Keratinocyte (primary cell): ENCODE measurements around the gene TBCE. TPM values are rescaled to one million over a fixed set of nuclear protein-coding genes. Genes with fewer than 3 reads are reported as not detected.

ENCODE experiments used
- DNase-seq: peaks from one replicate; pipeline ENCODE4 v3.0.0-alpha.2; 2011; ENCODE audit warnings: low read depth, missing footprints, low spot score
- FAIRE-seq: peaks from 2 replicates; lab custom pipeline; 2011; peaks lifted over from hg19 to GRCh38; lab: Jason Lieb, UNC
- H2AFZ ChIP-seq: 2 replicates; pipeline ENCODE4 v1.6.0; 2012; ENCODE audit warnings: low read length, control low read depth, inconsistent platforms; ENCODE audit not compliant: control insufficient read depth
- H3K27ac ChIP-seq: 2 replicates; pipeline ENCODE4 v1.5.1; 2011; ENCODE audit warnings: low read length; ENCODE audit not compliant: control insufficient read depth, insufficient read depth
- H3K27me3 ChIP-seq: 3 replicates; pipeline ENCODE4 v1.6.0; 2011; ENCODE audit warnings: low read length; ENCODE audit not compliant: control insufficient read depth, insufficient read depth; ENCODE audit errors: extremely low read depth
- H3K36me3 ChIP-seq, 2 experiments: 2 replicates in 1 of 2; 3 replicates in 1 of 2; pipeline ENCODE4 v1.5.1; 2011; ENCODE audit warnings: low read length in 2 of 2, mild to moderate bottlenecking in 1 of 2; ENCODE audit not compliant: control insufficient read depth in 2 of 2, insufficient read depth in 2 of 2; ENCODE audit errors: extremely low read depth in 1 of 2
- H3K4me1 ChIP-seq: 3 replicates; pipeline ENCODE4 v1.5.1; 2011; ENCODE audit warnings: low read length; ENCODE audit not compliant: control insufficient read depth, insufficient read depth; ENCODE audit errors: extremely low read depth
- H3K4me2 ChIP-seq: 3 replicates; pipeline ENCODE4 v1.6.0; 2011; ENCODE audit warnings: low read depth, low read length; ENCODE audit not compliant: control insufficient read depth, insufficient read depth; ENCODE audit errors: extremely low read depth
- H3K4me3 ChIP-seq, 3 experiments: fragments of 200-600 bp in 1 of 3; sonication (generic) in 1 of 3; 2 replicates in 2 of 3; 3 replicates in 1 of 3; pipeline ENCODE4 v1.5.1; 2011 to 2016; ENCODE audit warnings: low read length in 3 of 3, mild to moderate bottlenecking in 3 of 3, control low read depth in 2 of 3, inconsistent platforms in 1 of 3, low read depth in 1 of 3, mixed read lengths in 1 of 3, mixed run types in 1 of 3, moderate library complexity in 1 of 3; ENCODE audit not compliant: control insufficient read depth in 2 of 3, insufficient read depth in 2 of 3; ENCODE audit errors: extremely low read depth in 1 of 3
- H3K79me2 ChIP-seq: 2 replicates; pipeline ENCODE4 v1.6.0; 2012; ENCODE audit warnings: low read length; ENCODE audit not compliant: control insufficient read depth, insufficient read depth
- H3K9ac ChIP-seq: 3 replicates; pipeline ENCODE4 v1.6.0; 2011; ENCODE audit warnings: low read length; ENCODE audit not compliant: control insufficient read depth, insufficient read depth; ENCODE audit errors: extremely low read depth
- H3K9me1 ChIP-seq: 3 replicates; pipeline ENCODE4 v1.6.0; 2011; ENCODE audit warnings: low read length; ENCODE audit not compliant: control insufficient read depth, insufficient read depth; ENCODE audit errors: extremely low read depth
- H3K9me3 ChIP-seq: 2 replicates; pipeline ENCODE4 v1.5.1; 2012; ENCODE audit warnings: low read depth, low read length; ENCODE audit not compliant: control insufficient read depth
- H4K20me1 ChIP-seq: 3 replicates; pipeline ENCODE4 v1.6.0; 2011; ENCODE audit warnings: low read length; ENCODE audit not compliant: control insufficient read depth, insufficient read depth; ENCODE audit errors: extremely low read depth
- EZH2 ChIP-seq: IDR thresholded peaks from one replicate; pipeline ENCODE4 v1.6.1; 2012; ENCODE audit warnings: inconsistent platforms, mild to moderate bottlenecking, low read length, moderate library complexity
- dilution Hi-C: fragments of 300-500 bp; cut with MboI; formaldehyde crosslinking; loops from one replicate; pipeline ENCODE4 v1.7.0; 2020; ENCODE audit warnings: low sequenced_read_pairs; ENCODE audit not compliant: extremely low pct_ligation_motif_present
- polyA plus RNA-seq, 5 experiments: library from polyadenylated mRNA; depleted of rRNA in 3 of 5; stranded (reverse) in 3 of 5; stranded (forward) in 1 of 5; unstranded in 1 of 5; fragments of >200 nt; gene quantifications; 1 replicate in 1 of 5; 2 replicates in 3 of 5; 3 replicates in 1 of 5; pipeline versions ENCODE4 v1.2.1 to v1.2.3, GENCODE V29; 2011 to 2012; ENCODE audit warnings: missing spikeins in 2 of 5, low read depth in 1 of 5, low replicate concordance in 1 of 5
- TF ChIP-seq, protein P1 (sequence below), 3 experiments: IDR thresholded peaks in 1 of 3; conservative IDR thresholded peaks in 1 of 3; optimal IDR thresholded peaks in 1 of 3; 2 replicates in 2 of 3; 3 replicates in 1 of 3; pipeline versions ENCODE3 to v1.5.1; 2011; ENCODE audit warnings: low read length in 3 of 3, mild to moderate bottlenecking in 3 of 3, moderate library complexity in 2 of 3, control low read depth in 1 of 3, inconsistent platforms in 1 of 3; ENCODE audit not compliant: insufficient read depth in 2 of 3; ENCODE audit errors: extremely low read depth in 1 of 3

The TBCE gene
- polyA plus RNA-seq, 1 donor (not counting 4 experiments of a cell fraction or from before 2014, with no cell fraction given): 27.5 TPM

DNA sequence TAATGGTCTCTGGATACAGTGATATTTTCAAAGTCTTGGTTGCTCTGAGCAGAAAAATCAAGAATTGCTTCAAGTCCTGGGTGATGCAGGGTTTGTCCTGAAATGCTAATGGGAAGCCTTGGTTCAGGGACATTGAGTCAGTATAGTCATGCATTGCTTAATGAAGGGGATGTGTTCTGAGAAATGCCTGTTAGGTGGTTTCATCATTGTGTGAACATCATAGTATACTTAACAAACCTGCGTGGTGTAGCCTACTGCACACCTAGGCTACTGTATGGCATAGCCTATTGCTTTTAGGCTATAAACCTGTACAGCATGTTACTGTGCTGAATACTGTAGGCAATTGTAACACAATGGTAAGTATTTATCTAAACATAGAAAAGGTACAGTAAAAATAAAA is 36.4 kb downstream of the TBCE start:
- no peak for DNase-seq
- dilution Hi-C loops: no loop called here
- Histone ChIP-seq H3K4me2 (no peak overlapping the region), H3K9ac (no peak overlapping the region), H3K4me1 (peaks cover 24% of the 10 kb centered on the region), H3K36me3 (no peaks in the 10 kb centered on the region), H4K20me1 (no peaks in the 10 kb centered on the region), H3K27me3 (no peaks in the 10 kb centered on the region), H3K79me2 (peaks cover 18% of the 10 kb centered on the region), H2AFZ (no peak overlapping the region), H3K9me3 (no peaks in the 10 kb centered on the region), H3K9me1 (no peaks in the 10 kb centered on the region), H3K27ac (peak overlapping the region; percentile 8), H3K4me3 (no peak overlapping the region)
- TF ChIP-seq, protein P1, sequence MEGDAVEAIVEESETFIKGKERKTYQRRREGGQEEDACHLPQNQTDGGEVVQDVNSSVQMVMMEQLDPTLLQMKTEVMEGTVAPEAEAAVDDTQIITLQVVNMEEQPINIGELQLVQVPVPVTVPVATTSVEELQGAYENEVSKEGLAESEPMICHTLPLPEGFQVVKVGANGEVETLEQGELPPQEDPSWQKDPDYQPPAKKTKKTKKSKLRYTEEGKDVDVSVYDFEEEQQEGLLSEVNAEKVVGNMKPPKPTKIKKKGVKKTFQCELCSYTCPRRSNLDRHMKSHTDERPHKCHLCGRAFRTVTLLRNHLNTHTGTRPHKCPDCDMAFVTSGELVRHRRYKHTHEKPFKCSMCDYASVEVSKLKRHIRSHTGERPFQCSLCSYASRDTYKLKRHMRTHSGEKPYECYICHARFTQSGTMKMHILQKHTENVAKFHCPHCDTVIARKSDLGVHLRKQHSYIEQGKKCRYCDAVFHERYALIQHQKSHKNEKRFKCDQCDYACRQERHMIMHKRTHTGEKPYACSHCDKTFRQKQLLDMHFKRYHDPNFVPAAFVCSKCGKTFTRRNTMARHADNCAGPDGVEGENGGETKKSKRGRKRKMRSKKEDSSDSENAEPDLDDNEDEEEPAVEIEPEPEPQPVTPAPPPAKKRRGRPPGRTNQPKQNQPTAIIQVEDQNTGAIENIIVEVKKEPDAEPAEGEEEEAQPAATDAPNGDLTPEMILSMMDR (optimal IDR thresholded peaks at IDR 0.05 in 1 of 3, IDR thresholded peaks at IDR 0.05 in 1 of 3, conservative IDR thresholded peaks at IDR 0.05 in 1 of 3; ENCODE audit: extremely low read depth in 1 of 3, insufficient read depth in 2 of 3, low read length in 3 of 3): no peak
- TF ChIP-seq EZH2: no peak
- FAIRE-seq: no peak

DNA sequence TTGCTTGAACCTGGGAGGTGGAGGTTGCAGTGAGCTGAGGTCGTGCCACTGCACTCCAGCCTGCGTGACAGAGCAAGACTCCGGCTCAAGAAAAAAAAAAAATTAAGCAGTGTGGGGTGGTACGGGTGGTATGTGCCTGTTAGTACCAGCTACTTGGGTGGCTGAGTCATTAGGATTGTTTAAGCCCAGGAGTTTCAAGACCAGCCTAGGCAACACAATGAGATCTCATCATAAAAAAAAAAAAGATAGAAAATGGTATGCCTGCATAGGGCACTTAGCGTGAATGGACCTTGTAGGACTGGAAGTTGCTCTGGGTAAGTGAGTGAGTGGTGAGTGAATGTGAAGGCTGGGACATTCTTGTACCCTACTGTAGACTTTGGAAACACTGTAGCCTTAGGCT is 37.0 kb downstream of the TBCE start:
- Histone ChIP-seq H3K27me3 (no peaks in the 10 kb centered on the region), H3K9me1 (no peaks in the 10 kb centered on the region), H3K4me2 (peak overlapping the region; percentile 37), H2AFZ (no peak overlapping the region), H3K27ac (peak overlapping the region; percentile 8), H4K20me1 (no peaks in the 10 kb centered on the region), H3K36me3 (no peaks in the 10 kb centered on the region), H3K9me3 (no peaks in the 10 kb centered on the region), H3K9ac (no peak overlapping the region), H3K4me3 (no peak overlapping the region), H3K4me1 (peaks cover 18% of the 10 kb centered on the region), H3K79me2 (peaks cover 16% of the 10 kb centered on the region)
- dilution Hi-C loops: no loop called here
- TF ChIP-seq, protein P1 (optimal IDR thresholded peaks at IDR 0.05 in 1 of 3, IDR thresholded peaks at IDR 0.05 in 1 of 3, conservative IDR thresholded peaks at IDR 0.05 in 1 of 3; ENCODE audit: extremely low read depth in 1 of 3, insufficient read depth in 2 of 3, low read length in 3 of 3): no peak
- no peak for TF ChIP-seq EZH2
- FAIRE-seq (peak; percentile 20), DNase-seq (peak; percentile 82)
